CD4-positive, alpha-beta T cell (primary cell): ENCODE data around the gene DOCK6. TPM values are rescaled to one million over a fixed set of nuclear protein-coding genes. Genes with fewer than 3 reads are reported as not detected.
A peak's percentile ranks its signal among the peaks of the same experiment; 100 is the strongest.

ENCODE experiments used
- ATAC-seq: fragments of 200-7000 bp; cut with Tn5 transposase; one replicate; pipeline ENCODE4 v1.10.0; 2022; ENCODE audit warnings: mild to moderate bottlenecking; ENCODE audit not compliant: poor library complexity
- CTCF ChIA-PET: fragments of 350-600 bp; sonication (Branson Sonifier 250); formaldehyde crosslinking; loops from one replicate; lab custom pipeline; 2021; ENCODE audit warnings: antibody characterized with exemption, inconsistent platforms; lab: Charles Lee
- POLR2A ChIA-PET: fragments of 350-600 bp; sonication (Branson Sonifier 250); formaldehyde crosslinking; loops from one replicate; lab custom pipeline; 2021; ENCODE audit warnings: antibody characterized with exemption, inconsistent platforms; lab: Charles Lee
- DNase-seq, 14 experiments: peaks; one replicate each; pipeline ENCODE4 v3.0.0-alpha.2; 2013 to 2020; ENCODE audit warnings: mixed read lengths in 2 of 14
- H3K27ac ChIP-seq, 2 donors: one replicate each; pipeline versions ENCODE4 v1.5.1 to v1.7.0; 2013; ENCODE audit warnings: low read length in 2 of 2, low read depth in 1 of 2, mild to moderate bottlenecking in 1 of 2
- H3K27me3 ChIP-seq, 2 experiments: 1 replicate in 1 of 2; 2 replicates in 1 of 2; pipeline versions ENCODE4 v1.6.1 to v1.7.0; 2013; ENCODE audit warnings: low read length in 2 of 2, control low read depth in 1 of 2, mild to moderate bottlenecking in 1 of 2, moderate library complexity in 1 of 2; ENCODE audit not compliant: insufficient read depth in 2 of 2, control insufficient read depth in 1 of 2
- H3K36me3 ChIP-seq: one replicate; pipeline ENCODE4 v1.6.1; 2013; ENCODE audit warnings: low read length, control low read depth; ENCODE audit not compliant: insufficient read depth
- H3K4me1 ChIP-seq: one replicate; pipeline ENCODE4 v1.6.1; 2013; ENCODE audit warnings: low read length, control low read depth; ENCODE audit not compliant: insufficient read depth
- H3K4me3 ChIP-seq: one replicate; pipeline ENCODE4 v1.5.1; 2013; ENCODE audit warnings: mild to moderate bottlenecking, low read length, moderate library complexity
- H3K9me3 ChIP-seq, 2 experiments: 1 replicate in 1 of 2; 2 replicates in 1 of 2; pipeline versions ENCODE4 v1.6.1 to v1.7.0; 2013; ENCODE audit warnings: low read length in 2 of 2, mild to moderate bottlenecking in 2 of 2, control low read depth in 1 of 2, moderate library complexity in 1 of 2; ENCODE audit not compliant: control insufficient read depth in 1 of 2, insufficient read depth in 1 of 2
- H3K27ac Mint-ChIP-seq: one replicate; pipeline ENCODE4 v1.8.0; 2020; ENCODE audit warnings: mixed read lengths
- H3K27me3 Mint-ChIP-seq: one replicate; pipeline ENCODE4 v1.8.0; 2021; ENCODE audit warnings: mixed read lengths
- H3K36me3 Mint-ChIP-seq: one replicate; pipeline ENCODE4 v1.8.0; 2021; ENCODE audit warnings: low read depth, mixed read lengths
- H3K4me1 Mint-ChIP-seq: one replicate; pipeline ENCODE4 v1.8.0; 2021; ENCODE audit warnings: low read depth, mixed read lengths
- H3K4me3 Mint-ChIP-seq: one replicate; pipeline ENCODE4 v1.8.0; 2020; ENCODE audit warnings: mild to moderate bottlenecking, mixed read lengths
- H3K9me3 Mint-ChIP-seq: one replicate; pipeline ENCODE4 v1.8.0; 2020; ENCODE audit warnings: mixed read lengths
- CTCF ChIP-seq: fragments of 200-600 bp; IDR thresholded peaks from one replicate; pipeline ENCODE4 v1.8.0; 2022; ENCODE audit warnings: antibody characterized with exemption, mild to moderate bottlenecking
- intact Hi-C, 2 experiments: fragments of 100-400 bp; cut with DNase I in 1 of 2; cut with micrococcal nuclease in 1 of 2; formaldehyde crosslinking; loops; one replicate each; pipeline versions ENCODE4 v1.15.1 to v1.9.0; 2023 to 2025; cut with DNase I, micrococcal nuclease
- total RNA-seq, 174 experiments: library from RNA in 2 of 174; stranded (reverse) in 2 of 174; gene quantifications; one replicate each; pipeline ENCODE4 v1.2.3 and lab custom pipeline; 2021 to 2026

Gene DOCK6
- total RNA-seq, 2 experiments from 2014 or later: 0.14 to 0.38 TPM

DNA sequence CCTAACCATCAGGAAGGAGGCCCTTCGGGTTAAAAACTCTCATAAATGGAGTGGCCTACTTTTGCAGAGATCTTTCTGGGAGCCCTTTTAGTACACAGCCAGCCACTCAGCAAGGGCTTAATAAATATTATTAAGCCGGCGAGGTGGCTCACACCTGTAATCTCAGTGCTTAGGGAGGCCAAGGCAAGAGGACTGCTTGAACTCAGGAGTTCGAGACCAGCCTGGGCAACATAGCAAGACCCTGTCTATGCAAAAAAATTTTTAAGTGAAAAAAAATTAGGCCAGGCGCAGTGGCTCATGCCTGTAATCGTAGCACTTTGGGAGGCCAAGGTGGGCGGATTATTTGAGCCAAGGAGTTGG lies 64.2 kb downstream of the DOCK6 start:
- intact Hi-C loops: loop anchor here in 1 of 2 experiments (5.0 kb wide), 1 partner anchor 41 kb away; the partner anchor contains the start of gene SPC24
- Mint-ChIP-seq H3K4me1 (peaks cover 8% of the 10 kb centered on the region), H3K27me3 (peaks cover 22% of the 10 kb centered on the region), H3K4me3 (peak overlapping the region; percentile 43), H3K27ac (no peak overlapping the region), H3K36me3 (no peaks in the 10 kb centered on the region), H3K9me3 (no peaks in the 10 kb centered on the region)
- no peak for DNase-seq
- Histone ChIP-seq H3K4me3 (peak overlapping the region; percentile 48), H3K36me3 (no peaks in the 10 kb centered on the region), H3K9me3 (peaks cover 0 to 3% of the 10 kb centered on the region in 2 experiments), H3K27ac (no peak overlapping the region), H3K27me3 (peaks cover 11% of the 10 kb centered on the region in 2 experiments), H3K4me1 (peaks cover 22% of the 10 kb centered on the region)
- no peak for ATAC-seq
- ChIA-PET CTCF (no interaction called here), POLR2A (no interaction called here)
- no peak for TF ChIP-seq CTCF

DNA sequence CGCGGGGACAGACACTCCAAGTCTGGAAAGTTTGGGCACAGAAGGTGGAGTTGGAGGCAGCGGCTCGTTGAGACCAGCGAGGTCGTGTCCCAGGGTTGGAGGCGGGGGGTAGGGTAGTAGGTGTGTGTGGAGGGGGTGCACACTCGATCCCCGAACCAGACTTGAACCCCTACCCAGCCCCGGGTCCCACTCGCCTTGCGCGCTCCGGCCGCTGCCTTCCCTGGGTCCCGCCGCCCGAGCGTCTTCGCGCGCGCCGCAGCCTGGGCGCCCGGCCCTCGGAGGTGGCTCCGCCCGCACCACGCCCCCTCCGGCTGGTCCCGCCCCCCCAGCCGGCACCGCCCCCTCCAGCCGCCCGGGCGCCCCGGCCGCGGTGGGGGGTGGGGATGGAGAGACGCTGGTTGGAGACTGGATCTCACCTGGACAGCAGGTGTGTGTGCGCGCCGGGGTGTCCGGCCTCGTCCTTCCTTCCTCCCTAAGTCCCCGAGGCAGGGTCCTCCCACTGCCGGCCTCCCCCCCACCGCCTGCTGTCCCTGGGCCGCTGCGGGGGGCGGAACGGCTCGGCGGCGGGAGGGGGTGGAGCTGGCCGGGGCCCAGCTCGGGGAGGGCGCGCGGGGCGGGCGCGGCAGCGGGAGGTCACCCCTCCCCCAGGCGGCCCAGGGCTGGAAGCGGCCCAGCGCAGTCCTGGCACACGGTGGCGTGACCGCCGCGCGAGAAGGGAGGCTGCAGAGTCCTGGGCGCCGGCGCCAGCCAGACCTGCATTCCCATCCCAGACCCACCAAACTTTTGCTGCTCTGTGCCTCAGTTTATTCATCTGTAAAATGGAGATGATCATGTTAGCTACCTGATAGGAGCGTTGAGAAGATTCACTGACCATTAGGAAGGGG lies 64.8 kb downstream of the DOCK6 start, which contains the start of gene KANK2:
Gene KANK2 (minus strand): TSS at position 255 of the 884 bp plus-strand sequence. CDS start 3,034 bp downstream, outside the sequence.
- peaks cover 8% of the 10 kb centered on the region for H3K4me1 Mint-ChIP-seq
- peaks cover 22% of the 10 kb centered on the region for H3K4me1 ChIP-seq
- no peaks in the 10 kb centered on the region for H3K36me3 Mint-ChIP-seq
- ChIA-PET CTCF (no interaction called here), POLR2A (no interaction called here)
- ATAC-seq: peak; percentile 89
- peaks cover 11% of the 10 kb centered on the region in 2 experiments for H3K27me3 ChIP-seq
- peaks cover 0 to 3% of the 10 kb centered on the region in 2 experiments for H3K9me3 ChIP-seq
- no peak within 1 kb of the TSS for H3K27ac Mint-ChIP-seq
- peak; percentile 34 to 86 (median 66) for DNase-seq
- H3K9me3 Mint-ChIP-seq: no peaks in the 10 kb centered on the region
- no peaks in the 10 kb centered on the region for H3K36me3 ChIP-seq
- H3K4me3 Mint-ChIP-seq: peak within 1 kb of the TSS; percentile 68
- peaks cover 16% of the 10 kb centered on the region for H3K27me3 Mint-ChIP-seq
- intact Hi-C loops: loop anchor here in 1 of 2 experiments (5.0 kb wide), 1 partner anchor 40 kb away; the partner anchor contains the start of gene SPC24
- no peak within 1 kb of the TSS for H3K27ac ChIP-seq
- peak within 1 kb of the TSS; percentile 48 for H3K4me3 ChIP-seq
- TF ChIP-seq CTCF: no peak

GRCh38 chr19:11196406-11197287 lies 65.7 kb downstream of the DOCK6 start:
- DNase-seq (peak in 1 of 14 experiments; percentile 11), ATAC-seq (no peak)
- Mint-ChIP-seq H3K27me3 (peaks cover 13% of the 10 kb centered on the region), H3K4me1 (peaks cover 8% of the 10 kb centered on the region), H3K36me3 (no peaks in the 10 kb centered on the region), H3K27ac (no peak overlapping the region), H3K4me3 (peak overlapping the region; percentile 68), H3K9me3 (no peaks in the 10 kb centered on the region)
- Histone ChIP-seq H3K4me3 (peak overlapping the region; percentile 48), H3K9me3 (peaks cover 0 to 3% of the 10 kb centered on the region in 2 experiments), H3K36me3 (no peaks in the 10 kb centered on the region), H3K27ac (no peak overlapping the region), H3K27me3 (peaks cover 11% of the 10 kb centered on the region in 2 experiments), H3K4me1 (peaks cover 22% of the 10 kb centered on the region)
- ChIA-PET CTCF (no interaction called here), POLR2A (no interaction called here)
- TF ChIP-seq CTCF: no peak
- intact Hi-C loops: loop anchor here in 1 of 2 experiments (5.0 kb wide), 1 partner anchor 39 kb away; the partner anchor contains the start of gene SPC24
